ENCODE measurements around the gene FXYD2. TPM values are rescaled to one million over a fixed set of nuclear protein-coding genes. Genes with fewer than 3 reads are reported as not detected.
A peak's percentile ranks its signal among the peaks of the same experiment; 100 is the strongest.
"Not testable (repeated sequence)": the region's sequence is repeated elsewhere in the genome, so short reads cannot be mapped to it uniquely, and the experiment has no call there.

FXYD2 gene
- total and polyA plus RNA-seq, 3 experiments from 2014 or later, result 5.4 to 67.9 (median 8.0) TPM

GRCh38 chr11:117869604-117870003, 45.1 kb upstream of the FXYD2 start:
- Histone ChIP-seq H3K4me1 (ENCODE audit: insufficient read depth, low read length) (peaks cover 13% of the 10 kb centered on the region), H3K27ac (ENCODE audit: low read depth, low read length) (no peak overlapping the region), H3K4me3 (ENCODE audit: low read length) (no peak overlapping the region), H3K27me3 (ENCODE audit: insufficient read depth, low read length, poor library complexity, severe bottlenecking) (peaks cover 16% of the 10 kb centered on the region), H3K9me3 (ENCODE audit: low read length) (no peaks in the 10 kb centered on the region), H3K36me3 (ENCODE audit: insufficient read depth, low read length) (no peaks in the 10 kb centered on the region)
- CTCF ChIA-PET, result no interaction called here
- H3K4me1 Mint-ChIP-seq, result peaks cover 0 to 12% (median 7%) of the 10 kb centered on the region in 3 donors
- no peaks in the 10 kb centered on the region for H3K36me3 Mint-ChIP-seq
- H3K4me3 Mint-ChIP-seq, result no peak overlapping the region
- DNase-seq, result no peak
- peak overlapping the region in 2 of 8 donors; percentile 3 to 63 for H3K27ac Mint-ChIP-seq
- peaks cover 23 to 58% of the 10 kb centered on the region in 2 donors for H3K27me3 Mint-ChIP-seq
- POLR2A ChIA-PET, result no interaction called here
- no peaks in the 10 kb centered on the region for H3K9me3 Mint-ChIP-seq

- CTCF ChIA-PET, result no interaction called here
- H3K27ac Mint-ChIP-seq, result peak overlapping the region in 2 of 8 donors; percentile 3 to 63
- no peak overlapping the region for H3K27ac ChIP-seq (ENCODE audit: low read depth, low read length)
- H3K4me3 ChIP-seq (ENCODE audit: low read length), result no peak overlapping the region
- peaks cover 10% of the 10 kb centered on the region for H3K27me3 ChIP-seq (ENCODE audit: insufficient read depth, low read length, poor library complexity, severe bottlenecking)
- H3K4me1 ChIP-seq (ENCODE audit: insufficient read depth, low read length), result peaks cover 13% of the 10 kb centered on the region
- H3K9me3 ChIP-seq (ENCODE audit: low read length), result no peaks in the 10 kb centered on the region
- H3K9me3 Mint-ChIP-seq, result no peaks in the 10 kb centered on the region
- no peaks in the 10 kb centered on the region for H3K36me3 ChIP-seq (ENCODE audit: insufficient read depth, low read length)
- no peaks in the 10 kb centered on the region for H3K36me3 Mint-ChIP-seq
- DNase-seq, result no peak
- POLR2A ChIA-PET, result no interaction called here
- no peak overlapping the region for H3K4me3 Mint-ChIP-seq
- peaks cover 0 to 7% (median 3%) of the 10 kb centered on the region in 3 donors for H3K4me1 Mint-ChIP-seq
- peaks cover 17 to 53% of the 10 kb centered on the region in 2 donors for H3K27me3 Mint-ChIP-seq
Observed at GRCh38 chr11:117868815-117869561, 44.4 kb upstream of the FXYD2 start.

- Histone ChIP-seq H3K9me3 (ENCODE audit: low read length) (no peaks in the 10 kb centered on the region), H3K36me3 (ENCODE audit: insufficient read depth, low read length) (no peaks in the 10 kb centered on the region), H3K4me1 (ENCODE audit: insufficient read depth, low read length) (peaks cover 5% of the 10 kb centered on the region), H3K27ac (ENCODE audit: low read depth, low read length) (no peak overlapping the region), H3K27me3 (ENCODE audit: insufficient read depth, low read length, poor library complexity, severe bottlenecking) (peaks cover under 1% of the 10 kb centered on the region), H3K4me3 (ENCODE audit: low read length) (no peak overlapping the region)
- no peaks in the 10 kb centered on the region for H3K9me3 Mint-ChIP-seq
- ChIA-PET CTCF (no interaction called here), POLR2A (no interaction called here)
- H3K4me3 Mint-ChIP-seq, result no peak overlapping the region
- peaks cover 13 to 44% of the 10 kb centered on the region in 2 donors for H3K27me3 Mint-ChIP-seq
- no peaks in the 10 kb centered on the region for H3K36me3 Mint-ChIP-seq
- peaks cover 0 to 2% (median 1%) of the 10 kb centered on the region in 3 donors for H3K4me1 Mint-ChIP-seq
- no peak for DNase-seq
- no peak overlapping the region for H3K27ac Mint-ChIP-seq
Observed at GRCh38 chr11:117868088-117868487, 43.5 kb upstream of the FXYD2 start.

DNA sequence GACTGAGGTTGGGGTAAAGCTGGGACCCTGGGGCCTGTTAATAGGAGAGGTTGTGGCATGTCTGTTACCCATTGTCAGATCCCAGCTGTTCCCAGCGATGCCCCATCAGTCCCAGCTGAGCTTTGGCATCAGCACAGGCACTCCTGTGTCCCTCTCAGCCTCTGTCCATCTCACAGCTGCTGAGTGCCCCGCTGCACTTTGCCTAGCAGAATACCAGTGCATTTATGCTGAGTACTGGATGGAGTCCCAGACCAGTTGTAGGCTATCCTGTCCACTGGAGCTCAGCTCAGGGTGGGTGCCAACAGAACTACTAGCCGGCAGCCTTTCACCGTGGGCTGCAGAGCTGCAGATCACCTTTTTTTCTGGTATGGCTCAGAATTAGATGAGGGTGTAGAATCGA, 42.0 kb upstream of the FXYD2 start:
- Mint-ChIP-seq H3K4me1 (no peaks in the 10 kb centered on the region), H3K36me3 (no peaks in the 10 kb centered on the region), H3K27ac (no peak overlapping the region), H3K4me3 (no peak overlapping the region), H3K9me3 (no peaks in the 10 kb centered on the region), H3K27me3 (peaks cover 2 to 30% of the 10 kb centered on the region in 2 donors)
- ChIA-PET CTCF (interaction anchor here (1.2 to 1.4 kb wide), 2 partner anchors 10 to 23 kb away, joined by 3 to 4 read pairs; partner anchors contain the start of gene FXYD6), POLR2A (interaction anchor here (1.2 kb wide), 1 partner anchor 135 kb away, joined by 3 read pairs; no protein-coding TSS in a partner anchor)
- no peaks in the 10 kb centered on the region for H3K27me3 ChIP-seq (ENCODE audit: insufficient read depth, low read length, poor library complexity, severe bottlenecking)
- H3K36me3 ChIP-seq (ENCODE audit: insufficient read depth, low read length), result no peaks in the 10 kb centered on the region
- H3K4me1 ChIP-seq (ENCODE audit: insufficient read depth, low read length), result no peaks in the 10 kb centered on the region
- DNase-seq, result no peak
- no peaks in the 10 kb centered on the region for H3K9me3 ChIP-seq (ENCODE audit: low read length)
- no peak overlapping the region for H3K27ac ChIP-seq (ENCODE audit: low read depth, low read length)
- H3K4me3 ChIP-seq (ENCODE audit: low read length), result no peak overlapping the region

DNA sequence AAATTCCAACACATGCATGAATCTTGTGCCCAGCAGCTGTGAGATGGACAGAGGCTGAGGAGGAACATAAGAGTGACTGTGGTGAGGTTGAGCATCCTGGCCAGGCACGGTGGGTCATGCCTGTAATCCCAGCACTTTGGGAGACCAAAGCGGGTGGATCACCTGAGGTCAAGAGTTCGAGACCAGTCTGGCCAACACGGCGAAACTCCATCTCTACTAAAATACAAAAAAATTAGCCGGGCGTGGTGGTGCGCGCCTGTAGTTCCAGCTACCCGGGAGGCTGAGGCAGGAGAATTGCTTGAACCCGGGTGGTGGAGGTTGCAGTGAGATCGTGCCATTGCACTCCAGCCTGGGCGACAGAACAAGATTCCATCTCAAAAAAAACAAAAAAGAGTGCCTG, 41.0 kb upstream of the FXYD2 start:
- H3K9me3 ChIP-seq (ENCODE audit: low read length); H3K36me3 ChIP-seq (ENCODE audit: insufficient read depth, low read length); H3K4me3 Mint-ChIP-seq; H3K4me1 ChIP-seq (ENCODE audit: insufficient read depth, low read length); H3K9me3 Mint-ChIP-seq; POLR2A ChIA-PET; DNase-seq; H3K27me3 ChIP-seq (ENCODE audit: insufficient read depth, low read length, poor library complexity, severe bottlenecking); H3K4me3 ChIP-seq (ENCODE audit: low read length); H3K27ac ChIP-seq (ENCODE audit: low read depth, low read length); H3K36me3 Mint-ChIP-seq; H3K27ac Mint-ChIP-seq; H3K4me1 Mint-ChIP-seq: not testable (repeated sequence)
- peaks cover 2 to 29% of the 10 kb centered on the region in 2 donors for H3K27me3 Mint-ChIP-seq
- CTCF ChIA-PET, result interaction anchor here (1.4 kb wide), 2 partner anchors 22 to 32 kb away, joined by 3 to 4 read pairs; no protein-coding TSS in a partner anchor

DNA sequence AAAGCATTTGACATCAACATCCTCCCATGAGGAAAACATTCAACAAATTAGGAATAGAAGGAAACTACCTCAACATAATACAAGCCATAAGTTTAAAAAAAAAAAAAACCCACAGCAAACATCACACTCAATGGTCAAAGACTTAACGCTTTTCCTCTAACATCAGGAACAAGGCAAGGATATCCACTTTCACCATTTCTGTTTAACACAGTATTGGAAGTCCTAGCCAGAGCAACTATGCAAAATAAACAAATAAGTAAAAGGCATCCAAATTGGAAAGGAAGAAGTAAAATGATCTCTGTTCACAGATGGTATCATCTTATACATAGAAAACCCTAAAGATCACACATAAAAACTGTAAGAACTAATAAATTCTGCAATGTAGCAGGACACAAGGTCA, 38.8 kb upstream of the FXYD2 start:
- DNase-seq, result no peak
- Mint-ChIP-seq H3K4me3 (no peak overlapping the region), H3K4me1 (no peaks in the 10 kb centered on the region), H3K9me3 (no peaks in the 10 kb centered on the region), H3K36me3 (no peaks in the 10 kb centered on the region), H3K27me3 (peaks cover 3 to 30% of the 10 kb centered on the region in 2 donors), H3K27ac (no peak overlapping the region)
- Histone ChIP-seq H3K27ac (ENCODE audit: low read depth, low read length) (no peak overlapping the region), H3K9me3 (ENCODE audit: low read length) (no peaks in the 10 kb centered on the region), H3K4me1 (ENCODE audit: insufficient read depth, low read length) (no peaks in the 10 kb centered on the region), H3K27me3 (ENCODE audit: insufficient read depth, low read length, poor library complexity, severe bottlenecking) (no peaks in the 10 kb centered on the region), H3K4me3 (ENCODE audit: low read length) (no peak overlapping the region), H3K36me3 (ENCODE audit: insufficient read depth, low read length) (no peaks in the 10 kb centered on the region)
- ChIA-PET POLR2A (no interaction called here), CTCF (interaction anchor here (0.6 to 1.0 kb wide), 2 partner anchors 70 to 190 kb away, joined by 3 read pairs; no protein-coding TSS in a partner anchor)

GRCh38 chr11:117862753-117863152, 38.2 kb upstream of the FXYD2 start:
- CTCF ChIA-PET, result interaction anchor here (0.6 to 1.0 kb wide), 2 partner anchors 70 to 191 kb away, joined by 3 read pairs; no protein-coding TSS in a partner anchor
- no peak overlapping the region for H3K4me3 Mint-ChIP-seq
- no peaks in the 10 kb centered on the region for H3K36me3 ChIP-seq (ENCODE audit: insufficient read depth, low read length)
- H3K27ac Mint-ChIP-seq, result no peak overlapping the region
- H3K27me3 ChIP-seq (ENCODE audit: insufficient read depth, low read length, poor library complexity, severe bottlenecking), result no peaks in the 10 kb centered on the region
- H3K27me3 Mint-ChIP-seq, result peaks cover 3 to 24% of the 10 kb centered on the region in 2 donors
- H3K4me1 Mint-ChIP-seq, result no peaks in the 10 kb centered on the region
- no peaks in the 10 kb centered on the region for H3K4me1 ChIP-seq (ENCODE audit: insufficient read depth, low read length)
- H3K27ac ChIP-seq (ENCODE audit: low read depth, low read length), result no peak overlapping the region
- no peak for DNase-seq
- POLR2A ChIA-PET, result no interaction called here
- H3K4me3 ChIP-seq (ENCODE audit: low read length), result no peak overlapping the region
- no peaks in the 10 kb centered on the region for H3K9me3 Mint-ChIP-seq
- no peaks in the 10 kb centered on the region for H3K36me3 Mint-ChIP-seq
- no peaks in the 10 kb centered on the region for H3K9me3 ChIP-seq (ENCODE audit: low read length)

GRCh38 chr11:117862019-117862725, 37.6 kb upstream of the FXYD2 start:
- CTCF ChIA-PET, result interaction anchor here (1.0 kb wide), 1 partner anchor 71 kb away, joined by 3 read pairs; no protein-coding TSS in a partner anchor
- POLR2A ChIA-PET, result interaction anchor here (0.7 kb wide), 1 partner anchor 194 kb away, joined by 3 read pairs; no protein-coding TSS in a partner anchor
- Histone ChIP-seq H3K4me1 (ENCODE audit: insufficient read depth, low read length) (no peaks in the 10 kb centered on the region), H3K27me3 (ENCODE audit: insufficient read depth, low read length, poor library complexity, severe bottlenecking) (no peaks in the 10 kb centered on the region), H3K36me3 (ENCODE audit: insufficient read depth, low read length) (no peaks in the 10 kb centered on the region), H3K4me3 (ENCODE audit: low read length) (no peak overlapping the region), H3K9me3 (ENCODE audit: low read length) (no peaks in the 10 kb centered on the region), H3K27ac (ENCODE audit: low read depth, low read length) (no peak overlapping the region)
- no peak for DNase-seq
- peaks cover 3 to 19% of the 10 kb centered on the region in 2 donors for H3K27me3 Mint-ChIP-seq
- peak overlapping the region in 1 of 8 donors; percentile 70 for H3K27ac Mint-ChIP-seq
- H3K4me3 Mint-ChIP-seq, result no peak overlapping the region
- peaks cover 0 to under 1% (median 0%) of the 10 kb centered on the region in 3 donors for H3K36me3 Mint-ChIP-seq
- H3K4me1 Mint-ChIP-seq, result no peaks in the 10 kb centered on the region
- H3K9me3 Mint-ChIP-seq, result no peaks in the 10 kb centered on the region

Measured in CD8-positive, alpha-beta memory T cell (primary cell).